Measurements from ENCODE around the gene ZSWIM4. TPM values are rescaled to one million over a fixed set of nuclear protein-coding genes. Genes with fewer than 3 reads are reported as not detected.

The ZSWIM4 gene
- total and polyA plus RNA-seq, 2 experiments from 2014 or later, result 13.0 to 29.8 TPM

DNA sequence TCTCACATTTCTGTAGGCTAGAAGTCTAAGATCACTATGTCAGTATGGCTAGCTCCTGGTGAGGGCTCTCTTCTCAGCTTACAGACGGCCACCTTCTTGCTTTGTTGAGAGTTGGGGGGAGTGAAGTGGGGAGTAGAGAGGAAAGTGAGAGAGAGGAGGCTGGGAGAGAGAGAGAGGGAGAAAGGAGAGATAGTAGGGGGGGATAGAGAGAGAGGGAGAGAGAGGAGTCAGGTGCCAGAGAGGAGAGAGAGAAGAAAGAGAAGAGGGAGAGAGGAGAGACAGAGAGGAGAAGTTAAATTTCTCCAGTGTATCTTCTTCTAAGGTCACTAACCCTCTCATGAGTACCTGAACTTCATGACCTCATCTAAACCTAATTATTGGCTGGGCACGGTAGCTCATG is 28.7 kb downstream of the ZSWIM4 start:
- no peaks in the 10 kb centered on the region for H3K4me1 ChIP-seq (ENCODE audit: low read depth)
- no peak for DNase-seq (ENCODE audit: low read depth in 1 of 2, low spot score in 1 of 2)
- TF ChIP-seq, protein P1, sequence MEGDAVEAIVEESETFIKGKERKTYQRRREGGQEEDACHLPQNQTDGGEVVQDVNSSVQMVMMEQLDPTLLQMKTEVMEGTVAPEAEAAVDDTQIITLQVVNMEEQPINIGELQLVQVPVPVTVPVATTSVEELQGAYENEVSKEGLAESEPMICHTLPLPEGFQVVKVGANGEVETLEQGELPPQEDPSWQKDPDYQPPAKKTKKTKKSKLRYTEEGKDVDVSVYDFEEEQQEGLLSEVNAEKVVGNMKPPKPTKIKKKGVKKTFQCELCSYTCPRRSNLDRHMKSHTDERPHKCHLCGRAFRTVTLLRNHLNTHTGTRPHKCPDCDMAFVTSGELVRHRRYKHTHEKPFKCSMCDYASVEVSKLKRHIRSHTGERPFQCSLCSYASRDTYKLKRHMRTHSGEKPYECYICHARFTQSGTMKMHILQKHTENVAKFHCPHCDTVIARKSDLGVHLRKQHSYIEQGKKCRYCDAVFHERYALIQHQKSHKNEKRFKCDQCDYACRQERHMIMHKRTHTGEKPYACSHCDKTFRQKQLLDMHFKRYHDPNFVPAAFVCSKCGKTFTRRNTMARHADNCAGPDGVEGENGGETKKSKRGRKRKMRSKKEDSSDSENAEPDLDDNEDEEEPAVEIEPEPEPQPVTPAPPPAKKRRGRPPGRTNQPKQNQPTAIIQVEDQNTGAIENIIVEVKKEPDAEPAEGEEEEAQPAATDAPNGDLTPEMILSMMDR (IDR thresholded peaks at IDR 0.05; ENCODE audit: low read depth, low read length), result no peak
- no peak overlapping the region for H3K4me3 ChIP-seq
- H3K27me3 ChIP-seq, result no peaks in the 10 kb centered on the region
- H3K27ac ChIP-seq, result no peak overlapping the region
- peaks cover 9% of the 10 kb centered on the region for H3K36me3 ChIP-seq
- no peaks in the 10 kb centered on the region for H3K9me3 ChIP-seq (ENCODE audit: low read depth)

DNA sequence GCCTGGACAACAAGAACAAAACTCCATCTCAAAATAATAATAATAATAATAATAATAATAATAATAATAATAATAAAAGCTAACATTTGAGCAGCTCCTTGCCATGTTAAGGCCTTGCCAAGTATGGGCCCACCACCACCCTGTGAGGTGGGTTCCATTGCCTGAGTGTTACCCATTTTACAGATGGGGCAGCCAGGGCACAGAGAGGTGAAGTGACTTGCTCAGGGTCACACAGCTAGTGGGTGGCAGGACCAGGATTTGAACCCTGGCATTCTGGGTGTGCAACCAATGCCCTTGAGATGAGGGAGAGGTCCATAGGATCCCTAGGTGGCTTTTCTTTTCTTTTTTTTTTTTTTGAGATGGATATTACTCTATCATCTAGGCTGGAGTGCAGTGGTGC is 29.5 kb downstream of the ZSWIM4 start:
- Histone ChIP-seq H3K36me3 (peaks cover 7% of the 10 kb centered on the region), H3K27ac (no peak overlapping the region), H3K4me1 (ENCODE audit: low read depth) (no peaks in the 10 kb centered on the region), H3K4me3 (no peak overlapping the region), H3K27me3 (no peaks in the 10 kb centered on the region), H3K9me3 (ENCODE audit: low read depth) (no peaks in the 10 kb centered on the region)
- DNase-seq (ENCODE audit: low read depth in 1 of 2, low spot score in 1 of 2), result no peak
- TF ChIP-seq, protein P1 (IDR thresholded peaks at IDR 0.05; ENCODE audit: low read depth, low read length), result no peak

DNA sequence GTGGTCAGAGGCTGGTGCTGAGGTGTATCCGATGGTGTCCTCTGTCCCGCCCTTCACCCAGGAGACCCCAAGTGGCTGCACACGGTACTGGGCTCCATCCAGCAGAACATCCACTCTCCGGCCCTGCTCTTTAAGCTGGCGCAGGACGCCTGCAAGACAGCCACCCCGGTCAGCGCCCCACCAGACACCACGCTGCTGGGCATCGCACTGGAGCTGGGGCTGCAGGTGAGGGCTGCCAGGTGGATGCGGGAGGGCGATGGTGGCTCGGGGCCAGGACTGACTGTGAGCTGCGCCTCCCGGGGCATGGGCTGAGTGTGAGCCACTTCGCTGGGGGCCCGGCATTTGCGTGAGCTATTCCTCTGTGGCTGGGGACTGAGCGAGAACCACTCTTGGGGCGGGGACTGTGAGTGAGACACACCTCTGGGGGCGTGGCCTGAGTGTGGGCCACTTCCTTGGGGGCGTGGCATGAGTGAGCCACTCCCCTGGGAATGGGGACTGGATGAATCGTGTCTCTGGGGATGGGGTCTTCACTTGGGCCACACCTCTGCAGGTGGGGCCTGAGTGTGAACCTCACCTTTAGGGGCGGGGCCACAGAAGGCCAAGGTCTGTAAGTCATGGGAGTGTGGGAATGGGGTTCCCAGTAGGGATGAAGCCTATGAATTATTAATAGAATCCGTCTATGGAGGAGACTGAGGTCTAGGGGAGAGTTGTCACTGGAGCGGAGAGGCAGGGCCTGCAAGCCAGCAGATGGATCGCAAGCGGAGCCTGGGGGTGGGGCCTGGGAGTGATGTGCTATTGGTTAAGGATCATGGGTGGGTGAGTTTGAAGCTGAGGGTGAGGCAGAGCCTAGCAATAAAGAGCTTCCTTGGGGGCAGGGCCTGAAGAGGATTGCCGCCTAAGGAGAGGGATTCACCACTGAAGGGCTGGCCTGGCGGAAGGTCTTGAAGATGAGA is 30.5 kb downstream of the ZSWIM4 start:
- Histone ChIP-seq H3K4me3 (no peak overlapping the region), H3K9me3 (ENCODE audit: low read depth) (no peaks in the 10 kb centered on the region), H3K27me3 (no peaks in the 10 kb centered on the region), H3K4me1 (ENCODE audit: low read depth) (no peaks in the 10 kb centered on the region), H3K27ac (no peak overlapping the region), H3K36me3 (peaks cover 5% of the 10 kb centered on the region)
- TF ChIP-seq, protein P1 (IDR thresholded peaks at IDR 0.05; ENCODE audit: low read depth, low read length), result no peak
- DNase-seq (ENCODE audit: low read depth in 1 of 2, low spot score in 1 of 2), result peak in 1 of 2 donors; percentile 48

DNA sequence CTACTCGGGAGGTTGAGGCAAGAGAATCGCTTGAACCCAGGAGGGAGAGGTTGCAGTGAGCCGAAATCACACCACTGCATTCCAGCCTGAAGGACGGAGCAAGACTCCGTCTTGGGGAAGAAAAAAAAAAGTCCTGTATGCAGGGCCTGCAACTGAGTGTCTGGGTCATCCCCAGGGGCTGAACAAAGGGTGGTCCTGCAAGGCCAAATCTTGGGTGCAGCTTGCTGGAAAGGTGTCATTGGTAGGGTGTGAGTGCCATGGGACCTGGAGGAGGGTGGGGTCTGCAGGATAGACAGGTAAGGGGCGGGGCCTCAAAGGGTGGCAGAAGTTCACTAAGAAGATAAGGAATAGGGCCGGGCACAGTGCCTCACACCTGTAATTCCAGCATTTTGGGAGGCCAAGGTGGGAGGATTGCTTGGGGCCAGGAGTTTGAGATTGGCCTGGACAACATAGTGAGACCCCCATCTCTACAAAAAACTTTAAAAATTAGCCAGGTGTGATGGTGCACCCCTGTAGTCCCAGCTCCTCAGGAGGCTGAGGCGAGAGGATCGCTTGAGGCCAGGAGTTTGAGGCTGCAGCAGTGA is 31.5 kb downstream of the ZSWIM4 start:
- Histone ChIP-seq H3K27me3 (no peaks in the 10 kb centered on the region), H3K4me1 (ENCODE audit: low read depth) (no peaks in the 10 kb centered on the region), H3K9me3 (ENCODE audit: low read depth) (no peaks in the 10 kb centered on the region), H3K36me3 (peaks cover 2% of the 10 kb centered on the region), H3K27ac (no peak overlapping the region), H3K4me3 (no peak overlapping the region)
- no peak for DNase-seq (ENCODE audit: low read depth in 1 of 2, low spot score in 1 of 2)
- TF ChIP-seq, protein P1 (IDR thresholded peaks at IDR 0.05; ENCODE audit: low read depth, low read length), result no peak

DNA sequence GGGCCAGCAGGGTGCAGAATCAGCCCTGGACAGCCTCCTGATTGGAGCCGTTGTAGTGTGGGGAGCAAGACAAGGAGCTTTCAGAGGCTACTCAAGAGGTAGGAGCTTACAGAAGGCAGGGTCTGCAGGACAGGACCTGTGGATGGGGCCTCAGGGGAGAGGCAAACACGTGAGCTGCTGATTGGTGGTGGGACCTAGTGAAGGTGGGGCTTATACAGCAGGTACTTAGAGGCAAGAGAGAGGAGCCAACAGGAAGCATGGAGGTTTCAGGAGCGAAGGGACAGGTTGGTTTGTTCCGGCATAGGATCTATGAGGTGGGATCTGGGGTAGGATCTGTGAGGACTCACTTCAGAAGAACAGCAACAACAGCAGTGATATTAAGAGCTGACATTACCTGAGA is 32.4 kb downstream of the ZSWIM4 start:
- Histone ChIP-seq H3K4me3 (no peak overlapping the region), H3K9me3 (ENCODE audit: low read depth) (no peaks in the 10 kb centered on the region), H3K4me1 (ENCODE audit: low read depth) (no peaks in the 10 kb centered on the region), H3K36me3 (peaks cover 2% of the 10 kb centered on the region), H3K27ac (no peak overlapping the region), H3K27me3 (no peaks in the 10 kb centered on the region)
- TF ChIP-seq, protein P1 (IDR thresholded peaks at IDR 0.05; ENCODE audit: low read depth, low read length), result no peak
- DNase-seq (ENCODE audit: low read depth in 1 of 2, low spot score in 1 of 2), result no peak
